GM19452 (cell line): ENCODE measurements around the gene FSD1L.
"Not testable (repeated sequence)": the region's sequence is repeated elsewhere in the genome, so short reads cannot be mapped to it uniquely, and the experiment has no call there.

Experiments used
- ATAC-seq: cut with Tn5 transposase; IDR thresholded peaks from one replicate; pipeline ENCODE4 v1.9.1; 2021; ENCODE audit not compliant: unreplicated experiment

Gene FSD1L

GRCh38 chr9:105483618-105484017 lies 35.8 kb downstream of the FSD1L start:
- ATAC-seq = peak; percentile 74

GRCh38 chr9:105484226-105484625 lies 36.4 kb downstream of the FSD1L start:
- ATAC-seq = no peak

- ATAC-seq = no peak
Observed at GRCh38 chr9:105485131-105485530, 37.3 kb downstream of the FSD1L start.

GRCh38 chr9:105496826-105497225 lies 49.0 kb downstream of the FSD1L start:
- no peak for ATAC-seq

- no peak for ATAC-seq
Observed at GRCh38 chr9:105497704-105498103, 49.9 kb downstream of the FSD1L start.

- ATAC-seq = peak; percentile 81
Observed at GRCh38 chr9:105500108-105500766, 52.4 kb downstream of the FSD1L start.

DNA sequence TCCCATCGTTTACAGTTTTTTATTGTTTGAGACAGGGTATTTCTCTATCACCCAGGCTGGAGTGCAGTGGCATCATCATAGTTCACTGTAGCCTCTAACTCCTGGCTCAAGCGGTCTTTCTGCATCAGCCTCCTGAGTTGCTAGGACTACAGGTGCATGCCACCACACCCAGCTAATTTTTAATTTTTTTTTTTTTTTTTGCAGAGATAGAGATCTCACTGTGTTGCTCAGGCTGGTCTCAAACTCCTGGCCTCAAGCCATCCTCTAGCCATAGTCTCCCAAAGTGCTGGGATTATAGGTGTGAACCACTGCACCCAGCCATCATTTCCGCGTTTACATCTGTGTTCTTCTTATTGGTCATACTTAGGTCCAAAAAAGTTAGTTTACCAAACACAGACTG lies 53.6 kb downstream of the FSD1L start:
- no peak for ATAC-seq

- no peak for ATAC-seq
Observed at GRCh38 chr9:105502276-105502675, 54.4 kb downstream of the FSD1L start.

GRCh38 chr9:105503881-105504280 lies 56.0 kb downstream of the FSD1L start:
- ATAC-seq = peak; percentile 44

- ATAC-seq = no peak
Observed at GRCh38 chr9:105507096-105507790, 59.4 kb downstream of the FSD1L start.

- ATAC-seq = no peak
Observed at GRCh38 chr9:105508530-105508929, 60.7 kb downstream of the FSD1L start.

- ATAC-seq = peak; percentile 90
Observed at GRCh38 chr9:105510024-105510423, 62.2 kb downstream of the FSD1L start.

- no peak for ATAC-seq
Observed at GRCh38 chr9:105511446-105511845, 63.6 kb downstream of the FSD1L start.

DNA sequence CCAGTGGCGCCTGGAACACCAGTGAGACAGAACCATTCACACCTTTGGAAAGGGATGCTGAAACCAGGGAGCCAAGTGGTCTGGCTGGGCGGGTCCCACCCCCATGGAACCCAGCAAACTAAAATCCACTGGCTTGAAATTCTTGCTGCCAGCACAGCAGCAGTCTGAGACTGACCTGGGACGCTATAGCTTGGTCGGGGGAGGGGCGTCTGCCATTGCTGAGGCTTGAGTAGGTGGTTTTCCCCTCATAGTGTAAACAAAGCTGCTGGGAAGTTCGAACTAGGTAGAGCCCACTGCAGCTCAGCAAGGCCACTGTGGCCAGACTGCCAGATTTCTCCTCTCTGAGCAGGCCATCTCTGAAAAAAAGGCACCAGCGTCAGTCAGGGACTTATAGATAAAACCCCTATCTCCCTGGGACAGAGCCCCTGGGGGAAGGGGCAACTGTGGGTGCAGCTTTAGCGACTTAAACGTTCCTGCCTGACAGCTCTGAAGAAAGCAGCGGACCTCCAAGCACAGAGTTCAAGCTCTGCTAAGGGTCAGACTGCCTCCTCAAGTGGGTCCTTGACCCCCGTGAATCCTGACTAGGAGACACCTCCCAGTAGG lies 68.1 kb downstream of the FSD1L start:
- no peak for ATAC-seq

DNA sequence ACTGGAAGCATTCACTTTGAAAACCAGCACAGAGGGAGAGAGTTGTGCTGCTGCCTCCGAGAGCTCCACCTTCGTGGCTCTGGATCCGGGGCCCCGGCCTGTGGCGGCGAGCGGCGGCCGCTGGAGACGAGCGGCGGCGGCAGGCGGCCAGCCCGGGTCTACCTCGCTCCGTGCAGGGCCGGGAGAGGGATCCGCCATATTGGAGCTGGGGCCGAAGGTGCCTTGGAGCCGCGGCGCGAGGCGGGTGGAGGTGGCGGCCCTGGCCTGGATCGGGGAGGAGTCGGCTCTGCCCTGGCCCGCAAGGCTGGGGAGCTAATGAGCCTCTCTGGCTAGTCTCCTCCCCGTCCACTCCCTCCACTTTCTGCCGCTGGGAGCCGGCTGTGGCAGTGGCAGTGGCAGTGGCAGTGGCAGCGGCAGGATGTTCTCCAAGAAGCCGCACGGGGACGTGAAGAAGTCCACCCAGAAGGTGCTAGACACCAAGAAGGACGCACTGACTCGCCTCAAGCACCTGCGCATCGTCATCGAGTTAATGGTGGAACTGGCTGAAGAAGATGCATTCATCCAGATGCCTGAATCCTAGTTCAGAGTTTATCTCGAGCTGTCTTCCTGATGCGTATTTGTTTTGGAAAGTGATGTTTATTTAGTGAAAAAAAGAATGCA lies 72.0 kb downstream of the FSD1L start:
- not testable (repeated sequence) for ATAC-seq

DNA sequence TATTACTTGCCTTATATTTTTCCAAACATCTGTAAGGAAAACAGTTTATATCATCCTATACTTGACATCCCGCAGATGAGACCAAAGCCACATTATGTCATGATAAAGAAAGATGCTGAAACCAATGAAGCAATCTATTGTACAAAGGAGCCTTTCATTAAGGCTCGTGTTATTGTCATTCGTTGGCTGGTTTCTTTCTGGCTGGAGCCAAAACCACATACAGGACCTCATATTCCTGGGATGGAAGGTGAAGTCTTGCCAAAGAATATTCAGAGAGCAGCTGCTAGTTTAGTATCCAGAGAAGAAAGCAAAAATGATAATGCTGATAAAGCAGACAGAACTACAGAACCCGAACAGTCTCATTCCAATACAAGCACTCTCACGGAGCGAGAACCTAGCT lies 73.2 kb downstream of the FSD1L start:
- not testable (repeated sequence) for ATAC-seq

GRCh38 chr9:105522618-105523385 lies 75.0 kb downstream of the FSD1L start:
- ATAC-seq = peak; percentile 75

- ATAC-seq = no peak
Observed at GRCh38 chr9:105531530-105531929, 83.7 kb downstream of the FSD1L start.

DNA sequence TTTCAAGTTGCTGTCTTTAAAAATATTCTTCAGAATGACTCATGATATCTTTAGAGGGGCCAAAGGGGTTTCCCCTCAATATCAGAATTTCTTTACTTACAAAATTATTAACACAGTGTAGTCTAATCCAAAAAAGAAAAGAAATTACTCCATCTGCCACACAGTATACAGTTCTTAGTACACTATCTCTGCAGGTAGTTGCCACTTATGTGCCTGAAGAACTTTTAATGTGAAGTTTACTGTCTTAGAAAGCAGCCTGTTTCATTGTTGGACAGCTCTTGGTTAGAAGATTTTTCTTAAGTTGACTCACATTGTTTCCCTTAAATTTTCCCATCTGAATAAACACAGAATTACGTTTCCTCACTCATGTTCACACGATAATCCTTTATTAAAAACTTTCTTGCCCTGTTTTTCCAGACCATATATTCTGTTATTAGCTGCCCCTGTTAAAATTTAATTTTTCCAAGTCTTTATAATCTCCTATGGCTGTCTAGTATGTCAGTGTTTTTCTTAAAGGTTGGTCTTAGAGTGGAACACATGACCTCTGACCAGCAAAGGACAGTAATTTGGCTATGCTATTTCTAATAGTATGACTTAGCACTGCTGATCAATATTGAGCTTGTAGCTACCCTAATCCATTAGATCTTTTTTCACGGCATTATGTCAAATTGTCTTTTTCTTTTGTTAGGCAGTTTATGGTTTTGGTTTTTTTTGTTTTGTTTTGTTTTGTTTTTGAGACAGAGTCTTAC lies 88.3 kb downstream of the FSD1L start:
- ATAC-seq = peak; percentile 53

GRCh38 chr9:105539452-105539851 lies 91.6 kb downstream of the FSD1L start:
- no peak for ATAC-seq
